AG09319 (cell line): ENCODE results near the gene CCT2.
A peak's percentile ranks its signal among the peaks of the same experiment; 100 is the strongest.

ENCODE experiments used
- DNase-seq: peaks from one replicate; pipeline ENCODE4 v3.0.0-alpha.2; 2010; ENCODE audit warnings: low read depth; ENCODE audit errors: extremely low read depth
- CTCF ChIP-seq: IDR thresholded peaks from 2 replicates; pipeline ENCODE4 v1.5.1; 2011; ENCODE audit warnings: low read depth, mild to moderate bottlenecking, inconsistent platforms, low read length, moderate library complexity

The CCT2 gene

GRCh38 chr12:69570000-69570516 lies 15.2 kb upstream of the CCT2 start:
- TF ChIP-seq CTCF: no peak
- DNase-seq: no peak

- peak; percentile 29 for DNase-seq
- TF ChIP-seq CTCF: peak; percentile 77
These were observed 14.5 kb upstream of the CCT2 start for GRCh38 chr12:69570545-69571399.

GRCh38 chr12:69575346-69575745 lies 9.9 kb upstream of the CCT2 start:
- no peak for TF ChIP-seq CTCF
- no peak for DNase-seq

GRCh38 chr12:69578283-69578682 lies 7.0 kb upstream of the CCT2 start:
- TF ChIP-seq CTCF: no peak
- DNase-seq: no peak

GRCh38 chr12:69579029-69579428 lies 6.2 kb upstream of the CCT2 start:
- TF ChIP-seq CTCF: no peak
- DNase-seq: no peak

- TF ChIP-seq CTCF: no peak
These were observed 5.2 kb upstream of the CCT2 start for GRCh38 chr12:69580074-69580473.

GRCh38 chr12:69583203-69583602 lies 2.1 kb upstream of the CCT2 start:
- no peak for TF ChIP-seq CTCF
- DNase-seq: no peak

More at GRCh38 chr12:69580074-69580473, 5.2 kb upstream of the CCT2 start:
- no peak for DNase-seq
